H1 (cell line): ENCODE results near the gene LSM2. TPM values are rescaled to one million over a fixed set of nuclear protein-coding genes. Genes with fewer than 3 reads are reported as not detected.

Experiments
- CTCF ChIA-PET: fragments of 300-600 bp; sonication (Branson Sonifier 250); formaldehyde crosslinking; loops from one replicate; lab custom pipeline; 2021; ENCODE audit not compliant: partially characterized antibody; lab: Charles Lee
- POLR2A ChIA-PET: fragments of 300-600 bp; sonication (Branson Sonifier 250); formaldehyde crosslinking; loops from one replicate; lab custom pipeline; 2021; ENCODE audit warnings: inconsistent platforms; ENCODE audit not compliant: partially characterized antibody; lab: Charles Lee
- DNase-seq, 2 experiments: peaks; one replicate each; pipeline versions ENCODE4 v3.0.0 to v3.0.0-alpha.2; 2010 to 2022; ENCODE audit warnings: low spot score in 2 of 2, low read depth in 1 of 2, mixed read lengths in 1 of 2
- FAIRE-seq: peaks from 2 replicates; lab custom pipeline; 2011; peaks lifted over from hg19 to GRCh38; lab: Jason Lieb, UNC
- H2AFZ ChIP-seq: 2 replicates; pipeline ENCODE4 v1.8.1; 2012; ENCODE audit warnings: low read length, inconsistent platforms
- H2AK5ac ChIP-seq: 2 replicates; pipeline ENCODE4 v1.6.1; 2013; ENCODE audit warnings: low read depth, low read length
- H2BK120ac ChIP-seq: replicated peaks from 2 replicates; pipeline ENCODE3; 2013; ENCODE audit warnings: low read depth, low read length, inconsistent platforms
- H2BK12ac ChIP-seq: 2 replicates; pipeline ENCODE4 v1.6.1; 2013; ENCODE audit warnings: low read depth, low read length
- H2BK15ac ChIP-seq: 2 replicates; pipeline ENCODE4 v1.6.1; 2013; ENCODE audit warnings: low read length
- H2BK20ac ChIP-seq: 2 replicates; pipeline ENCODE4 v1.6.1; 2013; ENCODE audit warnings: low read length
- H2BK5ac ChIP-seq: 2 replicates; pipeline ENCODE4 v1.6.1; 2013; ENCODE audit warnings: low read depth, low read length
- H3K14ac ChIP-seq: 2 replicates; pipeline ENCODE4 v1.6.1; 2013; ENCODE audit warnings: inconsistent platforms; ENCODE audit not compliant: insufficient read length
- H3K18ac ChIP-seq: 2 replicates; pipeline ENCODE4 v1.6.1; 2013; ENCODE audit warnings: low read length; ENCODE audit errors: extremely low read depth
- H3K23ac ChIP-seq: 2 replicates; pipeline ENCODE4 v1.6.1; 2013; ENCODE audit warnings: inconsistent platforms; ENCODE audit not compliant: insufficient read length
- H3K23me2 ChIP-seq: 2 replicates; pipeline ENCODE4 v1.6.1; 2013; ENCODE audit warnings: low read depth, low read length
- H3K27ac ChIP-seq: 2 replicates; pipeline ENCODE4 v1.6.1; 2011; ENCODE audit warnings: low read depth, low read length, inconsistent platforms
- H3K27me3 ChIP-seq, 4 experiments: replicated peaks in 1 of 4; 1 replicate in 1 of 4; 2 replicates in 3 of 4; pipeline versions ENCODE4 v1.6.1 to v1.8.1; 2011 to 2013; ENCODE audit warnings: low read length in 3 of 4, mild to moderate bottlenecking in 3 of 4, inconsistent platforms in 2 of 4, mixed read lengths in 2 of 4, moderate library complexity in 1 of 4; ENCODE audit not compliant: control insufficient read depth in 3 of 4, insufficient read depth in 3 of 4; ENCODE audit errors: extremely low read depth in 1 of 4
- H3K36me3 ChIP-seq, 4 experiments: 2 replicates each; pipeline versions ENCODE4 v1.6.1 to v1.8.1; 2011 to 2013; ENCODE audit warnings: mild to moderate bottlenecking in 4 of 4, low read length in 3 of 4, moderate library complexity in 2 of 4, control low read depth in 1 of 4, inconsistent platforms in 1 of 4; ENCODE audit not compliant: insufficient read depth in 4 of 4, control insufficient read depth in 2 of 4
- H3K4ac ChIP-seq: replicated peaks from 2 replicates; pipeline ENCODE3; 2013; ENCODE audit warnings: low read length, low read depth, mixed read lengths, inconsistent platforms; ENCODE audit not compliant: insufficient read length
- H3K4me1 ChIP-seq, 4 experiments: replicated peaks in 1 of 4; 1 replicate in 1 of 4; 2 replicates in 3 of 4; pipeline versions ENCODE4 v1.6.1 to v1.8.1; 2011 to 2013; ENCODE audit warnings: low read length in 3 of 4, inconsistent platforms in 2 of 4, mixed read lengths in 1 of 4; ENCODE audit not compliant: insufficient read depth in 4 of 4, control insufficient read depth in 3 of 4
- H3K4me2 ChIP-seq, 2 experiments: 2 replicates each; pipeline versions ENCODE4 v1.6.1 to v1.8.1; 2011 to 2013; ENCODE audit warnings: low read depth in 2 of 2, low read length in 2 of 2, control low read depth in 1 of 2, inconsistent platforms in 1 of 2, mild to moderate bottlenecking in 1 of 2; ENCODE audit not compliant: insufficient read depth in 1 of 2
- H3K4me3 ChIP-seq, 4 experiments: fragments of 200-600, 300-600 bp in 1 of 4; sonication (generic), shearing (Covaris generic), sonication (Bioruptor Twin) in 1 of 4; 2 replicates each; pipeline versions ENCODE4 v1.5.1 to v1.8.1; 2011 to 2016; ENCODE audit warnings: low read length in 4 of 4, low read depth in 3 of 4, control low read depth in 2 of 4, inconsistent platforms in 2 of 4, mild to moderate bottlenecking in 2 of 4, mixed read lengths in 1 of 4, moderate library complexity in 1 of 4; ENCODE audit not compliant: insufficient read depth in 2 of 4; ENCODE audit errors: extremely low read depth in 1 of 4
- H3K56ac ChIP-seq: replicated peaks from 2 replicates; pipeline ENCODE3; 2013; ENCODE audit warnings: low read depth, mild to moderate bottlenecking, mixed read lengths, low read length, inconsistent platforms; ENCODE audit not compliant: insufficient read length
- H3K79me1 ChIP-seq: 2 replicates; pipeline ENCODE4 v1.6.1; 2013; ENCODE audit warnings: low read depth, low read length, control low read depth
- H3K79me2 ChIP-seq, 2 experiments: 2 replicates each; pipeline versions ENCODE4 v1.6.1 to v1.8.1; 2012 to 2013; ENCODE audit warnings: low read length in 2 of 2, mild to moderate bottlenecking in 2 of 2, inconsistent platforms in 1 of 2; ENCODE audit not compliant: insufficient read depth in 2 of 2, control insufficient read depth in 1 of 2
- H3K9ac ChIP-seq, 4 experiments: replicated peaks in 1 of 4; 1 replicate in 1 of 4; 2 replicates in 3 of 4; pipeline versions ENCODE4 v1.6.1 to v1.8.1; 2011 to 2013; ENCODE audit warnings: low read depth in 3 of 4, low read length in 3 of 4, control low read depth in 2 of 4, mild to moderate bottlenecking in 2 of 4, moderate library complexity in 2 of 4, inconsistent platforms in 1 of 4; ENCODE audit errors: extremely low read depth in 1 of 4
- H3K9me3 ChIP-seq, 2 experiments: 2 replicates each; pipeline versions ENCODE4 v1.6.1 to v1.8.1; 2012 to 2013; ENCODE audit warnings: mild to moderate bottlenecking in 2 of 2, moderate library complexity in 2 of 2, control low read depth in 1 of 2, inconsistent platforms in 1 of 2, low read depth in 1 of 2, low read length in 1 of 2, mixed read lengths in 1 of 2; ENCODE audit not compliant: insufficient read depth in 2 of 2
- H4K20me1 ChIP-seq, 2 experiments: replicated peaks in 1 of 2; 2 replicates each; pipeline versions ENCODE3 to v1.8.1; 2011 to 2013; ENCODE audit warnings: inconsistent platforms in 2 of 2, low read length in 2 of 2, mild to moderate bottlenecking in 1 of 2; ENCODE audit not compliant: insufficient read depth in 2 of 2, control insufficient read depth in 1 of 2
- H4K5ac ChIP-seq: 2 replicates; pipeline ENCODE4 v1.6.1; 2013; ENCODE audit warnings: low read length, low read depth, mixed read lengths, inconsistent platforms; ENCODE audit not compliant: insufficient read length
- H4K8ac ChIP-seq: 2 replicates; pipeline ENCODE4 v1.8.0; 2013; ENCODE audit warnings: mild to moderate bottlenecking, moderate library complexity, low read length, inconsistent platforms; ENCODE audit not compliant: insufficient read depth; ENCODE audit errors: extremely low read depth
- H4K91ac ChIP-seq: replicated peaks from 2 replicates; pipeline ENCODE3; 2013; ENCODE audit warnings: low read length, mixed read lengths, inconsistent platforms; ENCODE audit not compliant: insufficient read length
- CHD2 ChIP-seq: IDR thresholded peaks from 2 replicates; pipeline ENCODE4 v1.6.1; 2012; ENCODE audit warnings: low read length, improper control_type of control experiment
- CTBP2 ChIP-seq: IDR thresholded peaks from 2 replicates; pipeline ENCODE4 v1.7.0; 2011; ENCODE audit warnings: borderline replicate concordance, mild to moderate bottlenecking, moderate library complexity, mixed read lengths, low read length; ENCODE audit not compliant: insufficient read depth, insufficient read length
- CTCF ChIP-seq, 3 experiments: IDR thresholded peaks; 1 replicate in 2 of 3; 2 replicates in 1 of 3; pipeline versions ENCODE4 v1.5.1 to v1.6.1; 2011; ENCODE audit warnings: low read length in 3 of 3, mild to moderate bottlenecking in 3 of 3, inconsistent platforms in 2 of 3, low read depth in 1 of 3, moderate library complexity in 1 of 3; ENCODE audit not compliant: insufficient read depth in 1 of 3; ENCODE audit errors: control extremely low read depth in 1 of 3
- EZH2 ChIP-seq: fragments of 200-600 bp; sonication (generic); IDR thresholded peaks from 2 replicates; pipeline ENCODE4 v1.7.1; 2012; ENCODE audit warnings: low read depth, mild to moderate bottlenecking, moderate library complexity, low read length, inconsistent platforms; ENCODE audit not compliant: severe bottlenecking
- HDAC2 ChIP-seq, 2 experiments: fragments of 300-600 bp in 1 of 2; sonication (generic) in 1 of 2; IDR thresholded peaks; 2 replicates each; pipeline ENCODE4 v1.6.1; 2011 to 2012; ENCODE audit warnings: low read depth in 2 of 2, low read length in 2 of 2, mild to moderate bottlenecking in 2 of 2, moderate library complexity in 2 of 2, borderline replicate concordance in 1 of 2, inconsistent platforms in 1 of 2
- KDM1A ChIP-seq: fragments of 200-600, 300-600 bp; sonication (generic); IDR thresholded peaks from 2 replicates; pipeline ENCODE4 v1.7.1; 2016; ENCODE audit warnings: mild to moderate bottlenecking, low read length, borderline replicate concordance
- KDM4A ChIP-seq: IDR thresholded peaks from one replicate; pipeline ENCODE4 v1.7.1; 2012; ENCODE audit warnings: low read depth, mild to moderate bottlenecking, moderate library complexity, low read length, inconsistent platforms; ENCODE audit not compliant: severe bottlenecking
- POLR2AphosphoS5 ChIP-seq: IDR thresholded peaks from 2 replicates; pipeline ENCODE4 v1.6.1; 2011; ENCODE audit warnings: low read depth, low read length
- WGBS, 2 experiments: shearing (Covaris generic) in 1 of 2; methylation state at CpG; one replicate each; pipeline versions ENCODE4 v1.1.6 to v1.1.7; 2013 to 2015; ENCODE audit warnings: low lambda C conversion rate in 2 of 2, mixed read lengths in 2 of 2, inconsistent platforms in 1 of 2, low coverage in 1 of 2, missing lambda C conversion rate in 1 of 2; ENCODE audit not compliant: insufficient replicate concordance in 2 of 2, insufficient coverage in 1 of 2, insufficient read length in 1 of 2; ENCODE audit errors: extremely low coverage in 1 of 2, missing lambda C conversion rate in 1 of 2; 5-methylcytosine and 5-hydroxymethylcytosine counted together
- polyA plus RNA-seq, 7 experiments: library from polyadenylated mRNA; depleted of rRNA in 3 of 7; stranded (reverse) in 5 of 7; unstranded in 2 of 7; fragments of >200 nt in 5 of 7; fragments of 200-250 nt in 2 of 7; gene quantifications; 1 replicate in 5 of 7; 2 replicates in 1 of 7; 4 replicates in 1 of 7; pipeline versions ENCODE4 v1.2.1 to v1.2.3, GENCODE V29; 2011 to 2013; ENCODE audit warnings: missing spikeins in 2 of 7, mixed read lengths in 2 of 7
- total RNA-seq: library from RNA; stranded (reverse); fragmentation: NEBNext Ultra II Directional; extraction: Animal tissue kit (Norgen Biotek cat#: 25700); gene quantifications from 2 replicates; pipeline ENCODE4 v1.2.1, GENCODE V29; 2021

LSM2 gene
- total and polyA plus RNA-seq, 2 of the 8 experiments (the other 6 are each of a cell fraction or from before 2014, with no cell fraction given), result 127 to 168 TPM

GRCh38 chr6:31781244-31782125 lies 25.3 kb downstream of the LSM2 start:
- ChIA-PET POLR2A (interaction anchor here (0.9 to 10.7 kb wide), 9 partner anchors 6 to 53 kb away, joined by 3 to 85 read pairs (median 3); partner anchors contain the start of genes HSPA1B and VARS1), CTCF (interaction anchor here (1.0 to 15.6 kb wide), 7 partner anchors 3 to 116 kb away, joined by 3 to 228 read pairs (median 4); partner anchors contain the start of genes EHMT2, VARS1 and VWA7)
- Histone ChIP-seq H3K79me1 (no peaks in the 10 kb centered on the region), H3K4me3 (no peak overlapping the region), H3K9me3 (no peaks in the 10 kb centered on the region), H2AK5ac (no peak overlapping the region), H2BK120ac (no peak overlapping the region), H3K4ac (no peak overlapping the region), H2BK12ac (no peak overlapping the region), H3K27ac (no peak overlapping the region), H3K18ac (no peak overlapping the region), H3K9ac (no peak overlapping the region), H3K36me3 (peaks cover 33 to 75% (median 58%) of the 10 kb centered on the region in 4 experiments), H2BK5ac (no peak overlapping the region; the same call in 1 of the 2 replicates), H4K91ac (no peak overlapping the region), H2BK20ac (no peak overlapping the region), H3K4me2 (no peak overlapping the region), H4K5ac (no peak overlapping the region), H2BK15ac (no peak overlapping the region), H4K20me1 (peaks cover 1 to 3% of the 10 kb centered on the region in 2 experiments), H2AFZ (no peak overlapping the region), H3K79me2 (no peaks in the 10 kb centered on the region), H3K23ac (no peak overlapping the region), H4K8ac (no peak overlapping the region), H3K4me1 (peaks cover 0 to 7% (median 3%) of the 10 kb centered on the region in 4 experiments; a peak in 3 of 7 replicates), H3K14ac (no peak overlapping the region), H3K56ac (no peak overlapping the region), H3K27me3 (no peaks in the 10 kb centered on the region; a peak in 1 of 7 replicates), H3K23me2 (0 out of 2 replicates have a peak, but pooled peaks cover 1% of the 10 kb centered on the region)
- DNase-seq, result no peak
- no peak for TF ChIP-seq HDAC2 (IDR thresholded peaks at IDR 0.05; ENCODE audit: borderline replicate concordance in 1 of 2, low read depth in 2 of 2, low read length in 2 of 2)
- TF ChIP-seq POLR2AphosphoS5, result no peak
- no peak for TF ChIP-seq CTBP2
- no peak for TF ChIP-seq CHD2
- no peak for TF ChIP-seq EZH2
- TF ChIP-seq CTCF (IDR thresholded peaks at IDR 0.05; ENCODE audit: control extremely low read depth in 1 of 3, insufficient read depth in 1 of 3, low read depth in 1 of 3, low read length in 3 of 3), result no peak
- TF ChIP-seq KDM1A, result no peak
- no peak for TF ChIP-seq KDM4A
- 93% methylated on average over 23 of the region's 23 CpGs; no CpG with 5 or more reads in 1 of the 2 experiments for WGBS, 2 experiments
- no peak for FAIRE-seq
